Heart left ventricle (tissue), 16 donors: ENCODE data around the gene SRP72. TPM values are rescaled to one million over a fixed set of nuclear protein-coding genes. Genes with fewer than 3 reads are reported as not detected.

ENCODE experiments used
- ATAC-seq, 4 donors: fragments of 200-7000 bp; cut with Tn5 transposase; one replicate each; pipeline ENCODE4 v1.9.1; 2020 to 2022; ENCODE audit warnings: moderate library complexity in 4 of 4, mild to moderate bottlenecking in 3 of 4, moderate number of reproducible peaks in 1 of 4
- DNase-seq, 5 donors: peaks; one replicate each; pipeline ENCODE4 v3.0.0-alpha.2; 2020
- H3K27ac ChIP-seq, 12 donors: fragments of 200-600 bp; sonication (generic) in 4 of 12; one replicate each; pipeline versions ENCODE4 v1.5.0 to v1.8.0; 2016 to 2022; ENCODE audit warnings: mild to moderate bottlenecking in 2 of 12
- H3K27me3 ChIP-seq, 9 donors: fragments of 200-600 bp; sonication (generic) in 2 of 9; one replicate each; pipeline versions ENCODE4 v1.5.1 to v1.8.0; 2016 to 2022; ENCODE audit warnings: mild to moderate bottlenecking in 3 of 9
- H3K36me3 ChIP-seq, 9 donors: fragments of 200-600 bp; sonication (generic) in 2 of 9; one replicate each; pipeline versions ENCODE4 v1.5.0 to v1.8.0; 2018 to 2022; ENCODE audit warnings: mild to moderate bottlenecking in 2 of 9
- H3K4me1 ChIP-seq, 12 donors: fragments of 200-600 bp; sonication (generic) in 4 of 12; one replicate each; pipeline versions ENCODE4 v1.5.0 to v1.8.0; 2016 to 2022; ENCODE audit warnings: mild to moderate bottlenecking in 3 of 12
- H3K4me3 ChIP-seq, 12 donors: fragments of 200-600 bp; sonication (generic) in 4 of 12; one replicate each; pipeline versions ENCODE4 v1.5.0 to v1.8.0; 2017 to 2022; ENCODE audit warnings: mild to moderate bottlenecking in 9 of 12, moderate library complexity in 4 of 12
- H3K9me3 ChIP-seq, 12 donors: fragments of 200-600 bp; sonication (generic) in 4 of 12; one replicate each; pipeline versions ENCODE4 v1.5.0 to v1.8.0; 2016 to 2022; ENCODE audit warnings: mild to moderate bottlenecking in 1 of 12
- CTCF ChIP-seq, 12 donors: fragments of 200-600 bp; sonication (generic) in 4 of 12; IDR thresholded peaks; one replicate each; pipeline versions ENCODE4 v1.5.0 to v1.8.0; 2018 to 2022; ENCODE audit warnings: antibody characterized with exemption in 12 of 12, mild to moderate bottlenecking in 5 of 12
- POLR2A ChIP-seq, 2 donors: fragments of 450-650 bp; IDR thresholded peaks; one replicate each; pipeline ENCODE4 v1.6.1; 2017; ENCODE audit warnings: antibody characterized with exemption in 2 of 2, mild to moderate bottlenecking in 2 of 2, moderate library complexity in 2 of 2
- WGBS, 4 donors: extraction: QIAGEN DNeasy Blood & Tissue Kit in 2 of 4; methylation state at CpG; one replicate each; pipeline versions ENCODE4 v1.1.5 to v1.1.7; 2013 to 2018; 5-methylcytosine and 5-hydroxymethylcytosine counted together
- intact Hi-C, 10 donors: fragments of 100-400 bp; cut with DNase I; formaldehyde crosslinking; loops; one replicate each; pipeline versions ENCODE4 v1.11.1 to v1.14.2; 2022
- polyA plus RNA-seq, 2 donors: library from polyadenylated mRNA; stranded (reverse); fragments of 200-250 nt; gene quantifications; one replicate each; pipeline ENCODE4 v1.2.3, GENCODE V29; 2013
- total RNA-seq, 9 donors: library from RNA; depleted of rRNA in 2 of 9; stranded (reverse); fragments of >200 nt in 2 of 9; fragmentation: NEBNext Ultra II Directional in 3 of 9; extraction: Animal tissue kit (Norgen Biotek cat#: 25700) in 3 of 9; gene quantifications; one replicate each; pipeline versions ENCODE4 v1.1.0 to v1.2.4, GENCODE V29; 2016 to 2023
- donor health status: ischemic (EF 13 %, LVEDD 7.1; RV severe dilation, severe dysfunction).
- donor health status: healthy with polysubstance abuse.
- donor health status: DM: no; HTN: yes; CAD: no.
- donor health status: DM: no; HTN: no; CAD: no.
- donor health status: ischemic (EF 25% LVEDD 6.9; RV normal size, moderate dysfunction).
- donor health status: ischemic (EF 25% LVEDD 5.7; RV mildly dilated, moderate dysfunction).
- donor health status: healthy.
- donor health status: DM: yes; HTN: yes; CAD: no.
- donor health status: ischemic (EF 35%, LVEDD 5.7; RV mildly dilated, moderate dysfunction).
- donor health status: nonischemic (EF 11% LVEDD 7.7; RV severe dilation, severe dysfunction).
- donor health status: DM: yes; HTN: yes; CAD: no.
- donor health status: PGD.
- donor health status: ischemic (EF 29% LVEDD 5.4; RV normal size, mild dysfunction).
- donor health status: nonischemic (EF 23%, LVEDD 6.1; RV moderate dilation, normal function).

SRP72 gene
- total and polyA plus RNA-seq, 11 donors, result 14.1 to 66.8 (median 41.7) TPM

- intact Hi-C loops, result loop anchor here in 2 of 10 donors (5.0 kb wide), 2 partner anchors 41 to 46 kb away; no protein-coding TSS in a partner anchor
- H3K4me1 ChIP-seq, result peaks cover 3 to 54% (median 35%) of the 10 kb centered on the region in 12 donors
- DNase-seq (no peak), ATAC-seq (peak in 3 of 4 donors; percentile 34 to 60 (median 51))
- H3K9me3 ChIP-seq, result no peaks in the 10 kb centered on the region
- peak overlapping the region in 11 of 12 donors; percentile 79 to 92 (median 87) for H3K27ac ChIP-seq
- 1% methylated on average over 10 of the region's 10 CpGs for WGBS, 4 donors
- H3K36me3 ChIP-seq, result peaks cover 0 to 38% (median 31%) of the 10 kb centered on the region in 9 donors
- peak overlapping the region; percentile 66 to 97 (median 90) for H3K4me3 ChIP-seq
- H3K27me3 ChIP-seq, result no peaks in the 10 kb centered on the region
- TF ChIP-seq POLR2A (IDR thresholded peaks at IDR 0.05), result no peak
- no peak for TF ChIP-seq CTCF (IDR thresholded peaks at IDR 0.05)
These were observed 643 bp downstream of the SRP72 start for GRCh38 chr4:56468097-56468422.

GRCh38 chr4:56469489-56470210 lies 2.2 kb downstream of the SRP72 start:
- Histone ChIP-seq H3K27ac (no peak overlapping the region), H3K4me3 (peak overlapping the region in 2 of 12 donors; percentile 81 to 82), H3K4me1 (peaks cover 3 to 44% (median 31%) of the 10 kb centered on the region in 12 donors), H3K27me3 (no peaks in the 10 kb centered on the region), H3K9me3 (no peaks in the 10 kb centered on the region), H3K36me3 (peaks cover 0 to 53% (median 47%) of the 10 kb centered on the region in 9 donors)
- TF ChIP-seq POLR2A (IDR thresholded peaks at IDR 0.05) (no peak), CTCF (IDR thresholded peaks at IDR 0.05) (no peak)
- ATAC-seq, result no peak
- DNase-seq, result no peak
- intact Hi-C loops, result loop anchor here in 2 of 10 donors (5.0 kb wide), 2 partner anchors 42 to 47 kb away; no protein-coding TSS in a partner anchor
- WGBS, 4 donors, result 70 to 78% (median 74%) methylated on average over 6 of the region's 6 CpGs

- no peak for DNase-seq
- H3K27me3 ChIP-seq, result no peaks in the 10 kb centered on the region
- H3K36me3 ChIP-seq, result peaks cover 0 to 100% (median 98%) of the 10 kb centered on the region in 9 donors
- WGBS, 4 donors, result 87 to 95% (median 88%) methylated on average over 2 of the region's 2 CpGs
- H3K27ac ChIP-seq, result no peak overlapping the region
- H3K9me3 ChIP-seq, result no peaks in the 10 kb centered on the region
- no peak overlapping the region for H3K4me3 ChIP-seq
- no peaks in the 10 kb centered on the region for H3K4me1 ChIP-seq
- no peak for ATAC-seq
- intact Hi-C loops, result no loop called here
- TF ChIP-seq POLR2A (IDR thresholded peaks at IDR 0.05) (no peak), CTCF (IDR thresholded peaks at IDR 0.05) (no peak)
These were observed 8.5 kb downstream of the SRP72 start for GRCh38 chr4:56475917-56476316.

- H3K4me3 ChIP-seq, result no peak overlapping the region
- no peaks in the 10 kb centered on the region for H3K27me3 ChIP-seq
- H3K27ac ChIP-seq, result no peak overlapping the region
- TF ChIP-seq POLR2A (IDR thresholded peaks at IDR 0.05) (no peak), CTCF (IDR thresholded peaks at IDR 0.05) (no peak)
- no peaks in the 10 kb centered on the region for H3K9me3 ChIP-seq
- peaks cover 0 to 100% (median 96%) of the 10 kb centered on the region in 9 donors for H3K36me3 ChIP-seq
- intact Hi-C loops, result no loop called here
- no peaks in the 10 kb centered on the region for H3K4me1 ChIP-seq
- no peak for ATAC-seq
- no peak for DNase-seq
- 93 to 96% (median 94%) methylated on average over 5 of the region's 5 CpGs for WGBS, 4 donors
These were observed 9.8 kb downstream of the SRP72 start for GRCh38 chr4:56477192-56477702.
